Keratinocyte (primary cell): Measurements from ENCODE around the gene PGA4. TPM values are rescaled to one million over a fixed set of nuclear protein-coding genes. Genes with fewer than 3 reads are reported as not detected.

Experiments used
- DNase-seq: peaks from one replicate; pipeline ENCODE4 v3.0.0-alpha.2; 2011; ENCODE audit warnings: low read depth, missing footprints, low spot score
- FAIRE-seq: peaks from 2 replicates; lab custom pipeline; 2011; peaks lifted over from hg19 to GRCh38; lab: Jason Lieb, UNC
- H2AFZ ChIP-seq: 2 replicates; pipeline ENCODE4 v1.6.0; 2012; ENCODE audit warnings: low read length, control low read depth, inconsistent platforms; ENCODE audit not compliant: control insufficient read depth
- H3K27ac ChIP-seq: 2 replicates; pipeline ENCODE4 v1.5.1; 2011; ENCODE audit warnings: low read length; ENCODE audit not compliant: control insufficient read depth, insufficient read depth
- H3K27me3 ChIP-seq: 3 replicates; pipeline ENCODE4 v1.6.0; 2011; ENCODE audit warnings: low read length; ENCODE audit not compliant: control insufficient read depth, insufficient read depth; ENCODE audit errors: extremely low read depth
- H3K36me3 ChIP-seq, 2 experiments: 2 replicates in 1 of 2; 3 replicates in 1 of 2; pipeline ENCODE4 v1.5.1; 2011; ENCODE audit warnings: low read length in 2 of 2, mild to moderate bottlenecking in 1 of 2; ENCODE audit not compliant: control insufficient read depth in 2 of 2, insufficient read depth in 2 of 2; ENCODE audit errors: extremely low read depth in 1 of 2
- H3K4me1 ChIP-seq: 3 replicates; pipeline ENCODE4 v1.5.1; 2011; ENCODE audit warnings: low read length; ENCODE audit not compliant: control insufficient read depth, insufficient read depth; ENCODE audit errors: extremely low read depth
- H3K4me2 ChIP-seq: 3 replicates; pipeline ENCODE4 v1.6.0; 2011; ENCODE audit warnings: low read depth, low read length; ENCODE audit not compliant: control insufficient read depth, insufficient read depth; ENCODE audit errors: extremely low read depth
- H3K4me3 ChIP-seq, 3 experiments: fragments of 200-600 bp in 1 of 3; sonication (generic) in 1 of 3; 2 replicates in 2 of 3; 3 replicates in 1 of 3; pipeline ENCODE4 v1.5.1; 2011 to 2016; ENCODE audit warnings: low read length in 3 of 3, mild to moderate bottlenecking in 3 of 3, control low read depth in 2 of 3, inconsistent platforms in 1 of 3, low read depth in 1 of 3, mixed read lengths in 1 of 3, mixed run types in 1 of 3, moderate library complexity in 1 of 3; ENCODE audit not compliant: control insufficient read depth in 2 of 3, insufficient read depth in 2 of 3; ENCODE audit errors: extremely low read depth in 1 of 3
- H3K79me2 ChIP-seq: 2 replicates; pipeline ENCODE4 v1.6.0; 2012; ENCODE audit warnings: low read length; ENCODE audit not compliant: control insufficient read depth, insufficient read depth
- H3K9ac ChIP-seq: 3 replicates; pipeline ENCODE4 v1.6.0; 2011; ENCODE audit warnings: low read length; ENCODE audit not compliant: control insufficient read depth, insufficient read depth; ENCODE audit errors: extremely low read depth
- H3K9me1 ChIP-seq: 3 replicates; pipeline ENCODE4 v1.6.0; 2011; ENCODE audit warnings: low read length; ENCODE audit not compliant: control insufficient read depth, insufficient read depth; ENCODE audit errors: extremely low read depth
- H3K9me3 ChIP-seq: 2 replicates; pipeline ENCODE4 v1.5.1; 2012; ENCODE audit warnings: low read depth, low read length; ENCODE audit not compliant: control insufficient read depth
- H4K20me1 ChIP-seq: 3 replicates; pipeline ENCODE4 v1.6.0; 2011; ENCODE audit warnings: low read length; ENCODE audit not compliant: control insufficient read depth, insufficient read depth; ENCODE audit errors: extremely low read depth
- CTCF ChIP-seq, 3 experiments: IDR thresholded peaks in 1 of 3; conservative IDR thresholded peaks in 1 of 3; optimal IDR thresholded peaks in 1 of 3; 2 replicates in 2 of 3; 3 replicates in 1 of 3; pipeline versions ENCODE3 to v1.5.1; 2011; ENCODE audit warnings: low read length in 3 of 3, mild to moderate bottlenecking in 3 of 3, moderate library complexity in 2 of 3, control low read depth in 1 of 3, inconsistent platforms in 1 of 3; ENCODE audit not compliant: insufficient read depth in 2 of 3; ENCODE audit errors: extremely low read depth in 1 of 3
- EZH2 ChIP-seq: IDR thresholded peaks from one replicate; pipeline ENCODE4 v1.6.1; 2012; ENCODE audit warnings: inconsistent platforms, mild to moderate bottlenecking, low read length, moderate library complexity
- dilution Hi-C: fragments of 300-500 bp; cut with MboI; formaldehyde crosslinking; loops from one replicate; pipeline ENCODE4 v1.7.0; 2020; ENCODE audit warnings: low sequenced_read_pairs; ENCODE audit not compliant: extremely low pct_ligation_motif_present
- polyA plus RNA-seq, 5 experiments: library from polyadenylated mRNA; depleted of rRNA in 3 of 5; stranded (reverse) in 3 of 5; stranded (forward) in 1 of 5; unstranded in 1 of 5; fragments of >200 nt; gene quantifications; 1 replicate in 1 of 5; 2 replicates in 3 of 5; 3 replicates in 1 of 5; pipeline versions ENCODE4 v1.2.1 to v1.2.3, GENCODE V29; 2011 to 2012; ENCODE audit warnings: missing spikeins in 2 of 5, low read depth in 1 of 5, low replicate concordance in 1 of 5

The PGA4 gene
- polyA plus RNA-seq, 1 donor (not counting 4 experiments of a cell fraction or from before 2014, with no cell fraction given) = not detected

- Histone ChIP-seq H4K20me1 (no peaks in the 10 kb centered on the region), H3K9me1 (no peaks in the 10 kb centered on the region), H3K4me1 (no peaks in the 10 kb centered on the region), H3K27me3 (peaks cover 12% of the 10 kb centered on the region), H3K9me3 (no peaks in the 10 kb centered on the region), H3K4me2 (no peak overlapping the region), H3K9ac (no peak overlapping the region), H2AFZ (no peak overlapping the region), H3K36me3 (no peaks in the 10 kb centered on the region), H3K4me3 (no peak overlapping the region), H3K27ac (no peak overlapping the region), H3K79me2 (no peaks in the 10 kb centered on the region)
- no peak for DNase-seq
- no peak for FAIRE-seq
- dilution Hi-C loops = no loop called here
- TF ChIP-seq EZH2 = no peak
- peak in 1 of 3 experiments; percentile 6 for TF ChIP-seq CTCF (optimal IDR thresholded peaks at IDR 0.05 in 1 of 3, IDR thresholded peaks at IDR 0.05 in 1 of 3, conservative IDR thresholded peaks at IDR 0.05 in 1 of 3; ENCODE audit: extremely low read depth in 1 of 3, insufficient read depth in 2 of 3, low read length in 3 of 3)
These were observed 48.7 kb upstream of the PGA4 start for GRCh38 chr11:61173456-61173855.

- Histone ChIP-seq H3K4me3 (no peak overlapping the region), H2AFZ (no peak overlapping the region), H3K9ac (no peak overlapping the region), H3K79me2 (no peaks in the 10 kb centered on the region), H3K9me1 (no peaks in the 10 kb centered on the region), H3K27me3 (peaks cover 12% of the 10 kb centered on the region), H3K4me2 (no peak overlapping the region), H3K4me1 (no peaks in the 10 kb centered on the region), H3K27ac (no peak overlapping the region), H3K36me3 (no peaks in the 10 kb centered on the region), H3K9me3 (no peaks in the 10 kb centered on the region), H4K20me1 (no peaks in the 10 kb centered on the region)
- no peak for DNase-seq
- FAIRE-seq = no peak
- dilution Hi-C loops = no loop called here
- TF ChIP-seq CTCF (optimal IDR thresholded peaks at IDR 0.05 in 1 of 3, IDR thresholded peaks at IDR 0.05 in 1 of 3, conservative IDR thresholded peaks at IDR 0.05 in 1 of 3; ENCODE audit: extremely low read depth in 1 of 3, insufficient read depth in 2 of 3, low read length in 3 of 3) = no peak
- TF ChIP-seq EZH2 = no peak
These were observed 47.9 kb upstream of the PGA4 start for GRCh38 chr11:61174273-61174672.
